ENCODE results near the gene USP34.
"Not testable (repeated sequence)": the region's sequence is repeated elsewhere in the genome, so short reads cannot be mapped to it uniquely, and the experiment has no call there.

Gene USP34

DNA sequence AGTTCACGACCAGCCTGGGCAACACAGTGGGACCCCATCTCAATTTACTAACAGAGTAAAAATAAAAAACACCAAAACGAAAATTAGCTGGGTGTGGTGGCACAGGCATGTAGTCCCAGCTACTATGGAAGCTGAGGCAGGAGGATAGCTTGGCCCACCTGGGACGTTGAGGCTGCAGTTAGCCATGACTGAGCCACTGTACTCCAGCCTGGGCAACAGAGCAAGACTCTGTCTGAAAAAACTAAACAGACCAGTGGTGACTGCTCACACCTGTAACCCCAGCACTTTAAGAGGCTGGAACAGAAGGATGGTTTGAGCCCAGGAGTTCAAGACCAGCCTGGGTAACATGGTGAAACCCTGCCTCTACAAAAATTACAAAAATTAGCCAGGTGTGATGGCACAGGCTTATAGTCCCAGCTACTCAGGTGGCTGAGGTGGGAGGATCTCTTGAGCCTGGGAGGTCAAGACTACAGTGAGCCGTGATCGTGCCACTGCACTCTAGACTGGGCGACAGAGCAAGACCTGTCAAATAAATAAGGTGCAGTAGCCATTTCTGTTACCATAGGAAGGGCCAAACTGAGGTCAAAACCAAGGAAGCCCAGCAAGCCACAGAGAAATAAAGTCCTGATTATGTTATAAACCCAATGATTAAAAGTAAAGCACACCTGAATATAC lies 14.0 kb downstream of the USP34 start:
- no peaks in the 10 kb centered on the region for H3K27me3 ChIP-seq (replicated peaks; ENCODE audit: control insufficient read depth, insufficient read depth, low read length)
- H3K4me3 ChIP-seq (ENCODE audit: low read length), result no peak overlapping the region
- H3K9me3 ChIP-seq (ENCODE audit: control insufficient read depth, low read length), result no peaks in the 10 kb centered on the region
- H3K36me3 ChIP-seq (ENCODE audit: control insufficient read depth, insufficient read depth, low read length, severe bottlenecking), result no peaks in the 10 kb centered on the region
- peaks cover 37% of the 10 kb centered on the region for H3K4me1 ChIP-seq (ENCODE audit: control insufficient read depth, insufficient read depth, low read length)
- no peak overlapping the region for H3K9ac ChIP-seq (ENCODE audit: low read length)
- no peak for DNase-seq (ENCODE audit: low read depth)

GRCh38 chr2:61456070-61456745 lies 14.7 kb downstream of the USP34 start:
- no peaks in the 10 kb centered on the region for H3K36me3 ChIP-seq (ENCODE audit: control insufficient read depth, insufficient read depth, low read length, severe bottlenecking)
- H3K9me3 ChIP-seq (ENCODE audit: control insufficient read depth, low read length), result no peaks in the 10 kb centered on the region
- H3K27me3 ChIP-seq (replicated peaks; ENCODE audit: control insufficient read depth, insufficient read depth, low read length), result no peaks in the 10 kb centered on the region
- no peak overlapping the region for H3K4me3 ChIP-seq (ENCODE audit: low read length)
- peaks cover 37% of the 10 kb centered on the region for H3K4me1 ChIP-seq (ENCODE audit: control insufficient read depth, insufficient read depth, low read length)
- DNase-seq (ENCODE audit: low read depth), result peak; percentile 14
- no peak overlapping the region for H3K9ac ChIP-seq (ENCODE audit: low read length)

DNA sequence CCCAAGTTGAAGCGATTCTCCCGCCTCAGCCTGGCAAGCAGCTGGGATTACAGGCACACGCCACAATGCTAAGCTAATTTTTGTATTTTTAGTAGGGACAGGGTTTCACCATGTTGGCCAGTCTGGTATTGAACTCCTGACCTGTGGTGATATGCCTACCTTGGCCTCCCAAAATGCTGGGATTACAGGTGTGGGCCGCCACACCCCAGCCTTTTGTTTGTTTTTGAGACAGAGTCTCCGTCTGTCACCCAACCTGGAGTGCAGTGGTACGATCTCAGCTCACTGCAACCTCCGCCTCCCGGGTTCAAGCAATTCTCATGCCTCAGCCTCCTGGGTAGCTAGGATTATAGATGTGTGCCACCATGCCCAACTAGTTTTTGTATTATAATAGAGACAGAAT lies 15.9 kb downstream of the USP34 start:
- H3K36me3 ChIP-seq (ENCODE audit: control insufficient read depth, insufficient read depth, low read length, severe bottlenecking); DNase-seq (ENCODE audit: low read depth): not testable (repeated sequence)

DNA sequence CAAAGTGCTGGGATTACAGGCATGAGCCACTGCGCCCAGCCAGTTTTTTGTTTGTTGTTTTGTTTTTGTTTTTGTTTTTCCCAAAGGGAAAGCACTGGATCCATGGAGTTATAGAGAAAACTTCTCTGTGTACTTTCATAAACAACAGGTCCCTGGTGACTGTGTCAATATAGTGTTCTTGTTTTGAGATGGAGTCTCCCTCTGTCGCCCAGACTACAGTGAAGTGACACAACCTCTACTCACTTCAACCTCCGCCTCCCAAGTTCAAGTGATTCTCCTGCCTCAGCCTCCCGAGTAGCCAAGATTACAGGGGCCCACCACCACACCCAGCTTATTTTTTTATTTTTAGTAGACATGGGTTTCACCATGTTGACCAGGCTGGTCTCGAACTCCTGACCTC lies 16.5 kb downstream of the USP34 start:
- H3K36me3 ChIP-seq (ENCODE audit: control insufficient read depth, insufficient read depth, low read length, severe bottlenecking), result no peaks in the 10 kb centered on the region
- H3K27me3 ChIP-seq (replicated peaks; ENCODE audit: control insufficient read depth, insufficient read depth, low read length), result no peaks in the 10 kb centered on the region
- no peaks in the 10 kb centered on the region for H3K9me3 ChIP-seq (ENCODE audit: control insufficient read depth, low read length)
- no peak overlapping the region for H3K9ac ChIP-seq (ENCODE audit: low read length)
- H3K4me1 ChIP-seq (ENCODE audit: control insufficient read depth, insufficient read depth, low read length), result peaks cover 26% of the 10 kb centered on the region
- DNase-seq (ENCODE audit: low read depth), result no peak
- H3K4me3 ChIP-seq (ENCODE audit: low read length), result no peak overlapping the region

More for the DNA sequence above, 15.9 kb downstream of the USP34 start:
- not testable (repeated sequence) for H3K9ac ChIP-seq (ENCODE audit: low read length); H3K27me3 ChIP-seq (replicated peaks; ENCODE audit: control insufficient read depth, insufficient read depth, low read length); H3K4me3 ChIP-seq (ENCODE audit: low read length); H3K9me3 ChIP-seq (ENCODE audit: control insufficient read depth, low read length)
- H3K4me1 ChIP-seq (ENCODE audit: control insufficient read depth, insufficient read depth, low read length), result peaks cover 31% of the 10 kb centered on the region

- no peak for DNase-seq (ENCODE audit: low read depth)
- Histone ChIP-seq H3K9ac (ENCODE audit: low read length) (no peak overlapping the region), H3K9me3 (ENCODE audit: control insufficient read depth, low read length) (no peaks in the 10 kb centered on the region), H3K36me3 (ENCODE audit: control insufficient read depth, insufficient read depth, low read length, severe bottlenecking) (no peaks in the 10 kb centered on the region), H3K27me3 (replicated peaks; ENCODE audit: control insufficient read depth, insufficient read depth, low read length) (no peaks in the 10 kb centered on the region), H3K4me1 (ENCODE audit: control insufficient read depth, insufficient read depth, low read length) (peaks cover 16% of the 10 kb centered on the region), H3K4me3 (ENCODE audit: low read length) (no peak overlapping the region)
Measured at GRCh38 chr2:61452392-61452791, 18.5 kb downstream of the USP34 start.

DNA sequence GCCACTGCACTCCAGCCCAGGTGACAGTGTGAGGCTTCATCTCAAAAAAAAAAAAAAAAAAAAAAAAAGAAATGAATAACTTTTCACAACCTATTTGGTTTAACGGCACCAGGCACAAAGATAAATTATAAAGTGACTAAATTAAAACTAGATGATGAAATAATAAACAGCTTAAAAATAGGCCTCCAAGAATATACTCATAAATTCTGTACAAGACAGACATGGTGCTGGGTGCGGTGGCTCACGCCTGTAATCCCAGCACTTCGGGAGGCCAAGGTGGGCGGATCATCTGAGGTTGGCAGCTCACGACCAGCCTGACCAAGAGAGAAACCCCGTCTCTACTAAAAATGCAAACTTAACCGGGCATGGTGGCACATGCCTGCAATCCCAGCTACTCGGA lies 19.7 kb downstream of the USP34 start:
- H3K4me1 ChIP-seq (ENCODE audit: control insufficient read depth, insufficient read depth, low read length), result peaks cover 10% of the 10 kb centered on the region
- no peaks in the 10 kb centered on the region for H3K9me3 ChIP-seq (ENCODE audit: control insufficient read depth, low read length)
- no peak overlapping the region for H3K4me3 ChIP-seq (ENCODE audit: low read length)
- H3K36me3 ChIP-seq (ENCODE audit: control insufficient read depth, insufficient read depth, low read length, severe bottlenecking), result no peaks in the 10 kb centered on the region
- no peak for DNase-seq (ENCODE audit: low read depth)
- H3K9ac ChIP-seq (ENCODE audit: low read length), result no peak overlapping the region
- H3K27me3 ChIP-seq (replicated peaks; ENCODE audit: control insufficient read depth, insufficient read depth, low read length), result no peaks in the 10 kb centered on the region

DNA sequence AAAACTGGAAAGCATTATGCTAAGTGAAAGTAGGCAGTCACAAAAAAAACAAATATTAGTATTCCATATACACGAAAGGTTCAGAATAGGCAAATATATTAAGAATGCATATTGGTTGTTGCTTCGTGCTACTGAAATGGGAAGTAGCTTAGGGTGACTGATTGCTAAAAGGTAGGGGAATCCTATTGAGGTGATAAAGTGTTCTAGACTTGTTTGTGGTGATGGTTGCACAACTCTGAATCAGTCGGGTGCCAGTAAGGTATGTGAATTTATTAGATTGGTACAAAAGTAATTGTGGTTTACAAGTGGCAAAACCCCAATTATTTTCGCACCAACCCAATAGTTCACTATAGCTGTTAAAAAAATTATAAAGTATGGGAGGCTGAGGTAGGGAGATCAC lies 20.7 kb downstream of the USP34 start:
- H3K36me3 ChIP-seq (ENCODE audit: control insufficient read depth, insufficient read depth, low read length, severe bottlenecking), result no peaks in the 10 kb centered on the region
- H3K4me1 ChIP-seq (ENCODE audit: control insufficient read depth, insufficient read depth, low read length), result peaks cover under 1% of the 10 kb centered on the region
- no peaks in the 10 kb centered on the region for H3K9me3 ChIP-seq (ENCODE audit: control insufficient read depth, low read length)
- no peak for DNase-seq (ENCODE audit: low read depth)
- H3K9ac ChIP-seq (ENCODE audit: low read length), result no peak overlapping the region
- no peak overlapping the region for H3K4me3 ChIP-seq (ENCODE audit: low read length)
- no peaks in the 10 kb centered on the region for H3K27me3 ChIP-seq (replicated peaks; ENCODE audit: control insufficient read depth, insufficient read depth, low read length)

DNA sequence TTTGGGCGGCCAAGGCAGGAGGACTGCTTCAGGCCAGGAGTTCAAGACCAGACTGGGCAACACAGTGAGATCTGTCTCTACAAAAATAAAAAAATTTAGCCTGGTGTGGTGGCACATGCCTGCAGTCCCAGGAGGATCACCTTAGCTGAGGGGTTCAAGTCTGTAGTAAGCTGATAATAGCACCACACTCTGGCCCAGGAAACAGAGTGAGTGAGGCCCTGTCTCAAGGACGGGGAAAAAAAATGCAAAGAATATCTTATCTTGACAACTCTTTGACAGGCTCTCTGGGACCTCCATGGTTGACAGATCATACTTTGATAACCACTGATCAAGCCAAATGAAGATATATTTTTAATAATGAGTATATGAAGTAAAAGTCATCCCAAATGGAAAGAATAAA lies 22.7 kb downstream of the USP34 start:
- DNase-seq (ENCODE audit: low read depth), result no peak
- H3K4me1 ChIP-seq (ENCODE audit: control insufficient read depth, insufficient read depth, low read length), result no peaks in the 10 kb centered on the region
- H3K4me3 ChIP-seq (ENCODE audit: low read length), result no peak overlapping the region
- peaks cover 6% of the 10 kb centered on the region for H3K9me3 ChIP-seq (ENCODE audit: control insufficient read depth, low read length)
- H3K27me3 ChIP-seq (replicated peaks; ENCODE audit: control insufficient read depth, insufficient read depth, low read length), result no peaks in the 10 kb centered on the region
- peaks cover 10% of the 10 kb centered on the region for H3K36me3 ChIP-seq (ENCODE audit: control insufficient read depth, insufficient read depth, low read length, severe bottlenecking)
- H3K9ac ChIP-seq (ENCODE audit: low read length), result no peak overlapping the region

GRCh38 chr2:61446971-61447370 lies 23.9 kb downstream of the USP34 start:
- not testable (repeated sequence) for DNase-seq (ENCODE audit: low read depth)

DNA sequence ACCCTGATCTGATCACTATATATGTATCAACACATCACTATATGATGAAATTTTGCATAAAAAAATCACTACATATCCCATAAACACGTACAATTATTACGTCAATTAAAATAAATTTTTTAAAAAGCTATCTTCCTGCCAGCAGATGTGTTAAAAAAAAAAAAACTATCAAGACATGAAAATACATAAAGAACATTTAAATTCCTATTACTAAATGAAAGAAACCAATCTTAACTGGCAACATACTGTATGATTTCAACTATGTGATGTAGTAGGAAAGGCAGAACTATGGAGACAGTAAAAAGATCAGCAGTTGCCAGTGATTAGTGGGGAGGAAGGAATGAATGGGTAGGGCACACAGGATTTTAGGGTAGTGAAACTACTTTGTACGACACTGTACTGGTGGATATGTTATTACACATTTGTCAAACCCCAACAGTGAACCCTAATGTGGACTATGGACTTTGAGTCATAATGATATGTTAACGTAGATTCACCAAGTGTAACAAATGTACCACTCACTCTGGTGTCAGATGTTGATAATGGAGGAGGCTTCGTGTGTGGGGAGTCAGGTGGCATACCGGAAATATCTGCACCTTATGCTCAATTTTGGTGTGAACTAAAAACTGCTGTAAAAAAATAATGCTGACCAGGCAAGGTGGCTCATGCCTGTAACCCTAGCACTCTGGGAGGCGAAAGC lies 27.4 kb downstream of the USP34 start:
- H3K4me3 ChIP-seq (ENCODE audit: low read length), result no peak overlapping the region
- no peak for DNase-seq (ENCODE audit: low read depth)
- no peak overlapping the region for H3K9ac ChIP-seq (ENCODE audit: low read length)
- H3K27me3 ChIP-seq (replicated peaks; ENCODE audit: control insufficient read depth, insufficient read depth, low read length), result no peaks in the 10 kb centered on the region
- H3K4me1 ChIP-seq (ENCODE audit: control insufficient read depth, insufficient read depth, low read length), result peaks cover 12% of the 10 kb centered on the region
- H3K9me3 ChIP-seq (ENCODE audit: control insufficient read depth, low read length), result peaks cover 6% of the 10 kb centered on the region
- H3K36me3 ChIP-seq (ENCODE audit: control insufficient read depth, insufficient read depth, low read length, severe bottlenecking), result peaks cover 10% of the 10 kb centered on the region

More at GRCh38 chr2:61446971-61447370, 23.9 kb downstream of the USP34 start:
- not testable (repeated sequence) for H3K4me1 ChIP-seq (ENCODE audit: control insufficient read depth, insufficient read depth, low read length); H3K27me3 ChIP-seq (replicated peaks; ENCODE audit: control insufficient read depth, insufficient read depth, low read length); H3K9me3 ChIP-seq (ENCODE audit: control insufficient read depth, low read length); H3K9ac ChIP-seq (ENCODE audit: low read length); H3K36me3 ChIP-seq (ENCODE audit: control insufficient read depth, insufficient read depth, low read length, severe bottlenecking); H3K4me3 ChIP-seq (ENCODE audit: low read length)

GRCh38 chr2:61439241-61440002 lies 31.5 kb downstream of the USP34 start:
- H3K27me3 ChIP-seq (replicated peaks; ENCODE audit: control insufficient read depth, insufficient read depth, low read length), result no peaks in the 10 kb centered on the region
- peaks cover 8% of the 10 kb centered on the region for H3K36me3 ChIP-seq (ENCODE audit: control insufficient read depth, insufficient read depth, low read length, severe bottlenecking)
- no peak overlapping the region for H3K4me3 ChIP-seq (ENCODE audit: low read length)
- peaks cover 2% of the 10 kb centered on the region for H3K9me3 ChIP-seq (ENCODE audit: control insufficient read depth, low read length)
- no peak overlapping the region for H3K9ac ChIP-seq (ENCODE audit: low read length)
- H3K4me1 ChIP-seq (ENCODE audit: control insufficient read depth, insufficient read depth, low read length), result peaks cover 33% of the 10 kb centered on the region
- DNase-seq (ENCODE audit: low read depth), result no peak
